ENCODE data around the gene HRCT1.

The HRCT1 gene

GRCh38 chr9:35948901-35949318 is 42.9 kb downstream of the HRCT1 start:
- no peak overlapping the region for H3K9ac ChIP-seq (ENCODE audit: low read length)
- H3K36me3 ChIP-seq (ENCODE audit: insufficient read depth, low read length) = no peaks in the 10 kb centered on the region
- H3K4me3 ChIP-seq (ENCODE audit: low read depth in 1 of 2, low read length in 2 of 2) = no peak overlapping the region
- H3K27me3 ChIP-seq (ENCODE audit: control insufficient read depth in 1 of 2, insufficient read depth in 2 of 2, low read length in 2 of 2) = no peaks in the 10 kb centered on the region
- H3K4me1 ChIP-seq (ENCODE audit: insufficient read depth, low read length) = peaks cover 7% of the 10 kb centered on the region
- no peaks in the 10 kb centered on the region for H3K9me3 ChIP-seq (ENCODE audit: low read length)
- H3K27ac ChIP-seq (ENCODE audit: low read depth, low read length) = no peak overlapping the region

- Histone ChIP-seq H3K27ac (ENCODE audit: low read depth, low read length) (no peak overlapping the region), H3K9me3 (ENCODE audit: low read length) (no peaks in the 10 kb centered on the region), H3K36me3 (ENCODE audit: insufficient read depth, low read length) (no peaks in the 10 kb centered on the region), H3K4me3 (ENCODE audit: low read depth in 1 of 2, low read length in 2 of 2) (no peak overlapping the region), H3K27me3 (ENCODE audit: control insufficient read depth in 1 of 2, insufficient read depth in 2 of 2, low read length in 2 of 2) (no peaks in the 10 kb centered on the region), H3K4me1 (ENCODE audit: insufficient read depth, low read length) (no peaks in the 10 kb centered on the region), H3K9ac (ENCODE audit: low read length) (no peak overlapping the region)
Observed at GRCh38 chr9:35951736-35952135, 45.7 kb downstream of the HRCT1 start.

- Histone ChIP-seq H3K27me3 (ENCODE audit: control insufficient read depth in 1 of 2, insufficient read depth in 2 of 2, low read length in 2 of 2) (no peaks in the 10 kb centered on the region), H3K27ac (ENCODE audit: low read depth, low read length) (no peak overlapping the region), H3K9me3 (ENCODE audit: low read length) (no peaks in the 10 kb centered on the region), H3K9ac (ENCODE audit: low read length) (no peak overlapping the region), H3K4me1 (ENCODE audit: insufficient read depth, low read length) (no peaks in the 10 kb centered on the region), H3K36me3 (ENCODE audit: insufficient read depth, low read length) (no peaks in the 10 kb centered on the region), H3K4me3 (ENCODE audit: low read depth in 1 of 2, low read length in 2 of 2) (no peak overlapping the region)
Observed at GRCh38 chr9:35952526-35953191, 46.7 kb downstream of the HRCT1 start.

- no peak overlapping the region for H3K9ac ChIP-seq (ENCODE audit: low read length)
- H3K9me3 ChIP-seq (ENCODE audit: low read length) = no peaks in the 10 kb centered on the region
- H3K27ac ChIP-seq (ENCODE audit: low read depth, low read length) = no peak overlapping the region
- H3K4me1 ChIP-seq (ENCODE audit: insufficient read depth, low read length) = no peaks in the 10 kb centered on the region
- H3K36me3 ChIP-seq (ENCODE audit: insufficient read depth, low read length) = no peaks in the 10 kb centered on the region
- H3K4me3 ChIP-seq (ENCODE audit: low read depth in 1 of 2, low read length in 2 of 2) = no peak overlapping the region
- no peaks in the 10 kb centered on the region for H3K27me3 ChIP-seq (ENCODE audit: control insufficient read depth in 1 of 2, insufficient read depth in 2 of 2, low read length in 2 of 2)
Observed at GRCh38 chr9:35954942-35955546, 49.0 kb downstream of the HRCT1 start.

GRCh38 chr9:35956651-35957050 is 50.6 kb downstream of the HRCT1 start:
- Histone ChIP-seq H3K4me1 (ENCODE audit: insufficient read depth, low read length) (no peaks in the 10 kb centered on the region), H3K36me3 (ENCODE audit: insufficient read depth, low read length) (no peaks in the 10 kb centered on the region), H3K9me3 (ENCODE audit: low read length) (no peaks in the 10 kb centered on the region), H3K27ac (ENCODE audit: low read depth, low read length) (no peak overlapping the region), H3K9ac (ENCODE audit: low read length) (no peak overlapping the region), H3K27me3 (ENCODE audit: control insufficient read depth in 1 of 2, insufficient read depth in 2 of 2, low read length in 2 of 2) (no peaks in the 10 kb centered on the region), H3K4me3 (ENCODE audit: low read depth in 1 of 2, low read length in 2 of 2) (no peak overlapping the region)

All from muscle layer of colon (tissue), 2 donors.